Testis (tissue), 2 donors: ENCODE results near the gene FAM53B.

ENCODE experiments used
- POLR2A ChIP-seq: fragments of 450-650 bp; IDR thresholded peaks from one replicate; pipeline ENCODE4 v1.6.1; 2017; ENCODE audit warnings: antibody characterized with exemption, mild to moderate bottlenecking, moderate library complexity
- TF ChIP-seq, protein P1 (sequence below), 3 experiments: fragments of 450-650 bp in 2 of 3; fragments of 200-600 bp in 1 of 3; sonication (generic) in 1 of 3; IDR thresholded peaks; one replicate each; pipeline ENCODE4 v1.5.1; 2016 to 2019; ENCODE audit warnings: antibody characterized with exemption in 3 of 3, mild to moderate bottlenecking in 2 of 3, moderate library complexity in 1 of 3

DNA sequence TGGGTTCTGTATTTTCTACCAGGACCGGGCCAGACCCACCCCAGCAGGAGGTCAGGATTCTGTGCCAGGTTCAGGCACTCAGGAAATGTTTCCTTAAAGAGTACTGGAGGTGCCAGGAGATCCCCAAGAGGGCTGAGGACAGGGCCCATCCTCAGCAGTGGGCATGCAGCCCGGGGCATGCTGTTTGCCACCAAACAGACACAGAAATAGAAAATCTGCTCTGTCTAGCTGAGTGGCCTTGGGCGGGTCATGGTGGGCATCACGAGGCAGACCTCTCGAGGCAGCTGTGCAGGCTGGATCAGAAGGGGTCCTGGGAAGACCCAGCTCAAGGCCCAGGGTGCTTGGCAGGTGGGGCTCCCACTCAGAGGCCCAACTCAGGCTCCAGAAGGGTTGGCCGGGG, 105.0 kb downstream of the FAM53B start:
- TF ChIP-seq POLR2A: no peak
- TF ChIP-seq, protein P1, sequence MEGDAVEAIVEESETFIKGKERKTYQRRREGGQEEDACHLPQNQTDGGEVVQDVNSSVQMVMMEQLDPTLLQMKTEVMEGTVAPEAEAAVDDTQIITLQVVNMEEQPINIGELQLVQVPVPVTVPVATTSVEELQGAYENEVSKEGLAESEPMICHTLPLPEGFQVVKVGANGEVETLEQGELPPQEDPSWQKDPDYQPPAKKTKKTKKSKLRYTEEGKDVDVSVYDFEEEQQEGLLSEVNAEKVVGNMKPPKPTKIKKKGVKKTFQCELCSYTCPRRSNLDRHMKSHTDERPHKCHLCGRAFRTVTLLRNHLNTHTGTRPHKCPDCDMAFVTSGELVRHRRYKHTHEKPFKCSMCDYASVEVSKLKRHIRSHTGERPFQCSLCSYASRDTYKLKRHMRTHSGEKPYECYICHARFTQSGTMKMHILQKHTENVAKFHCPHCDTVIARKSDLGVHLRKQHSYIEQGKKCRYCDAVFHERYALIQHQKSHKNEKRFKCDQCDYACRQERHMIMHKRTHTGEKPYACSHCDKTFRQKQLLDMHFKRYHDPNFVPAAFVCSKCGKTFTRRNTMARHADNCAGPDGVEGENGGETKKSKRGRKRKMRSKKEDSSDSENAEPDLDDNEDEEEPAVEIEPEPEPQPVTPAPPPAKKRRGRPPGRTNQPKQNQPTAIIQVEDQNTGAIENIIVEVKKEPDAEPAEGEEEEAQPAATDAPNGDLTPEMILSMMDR (IDR thresholded peaks at IDR 0.05): no peak
